GM12864 (cell line): ENCODE data around the gene PTBP1.

Source experiments
- DNase-seq: peaks from one replicate; pipeline ENCODE4 v3.0.0-alpha.2; 2011; ENCODE audit warnings: low read depth
- H3K4me3 ChIP-seq: 2 replicates; pipeline ENCODE4 v1.5.1; 2011; ENCODE audit warnings: mild to moderate bottlenecking, low read depth, low read length, control low read depth
- TF ChIP-seq, protein P1 (sequence below): IDR thresholded peaks from 2 replicates; pipeline ENCODE4 v1.5.1; 2011; ENCODE audit warnings: low read depth, mild to moderate bottlenecking, moderate library complexity, low read length, control low read depth, inconsistent platforms; ENCODE audit errors: missing control alignments

PTBP1 gene

DNA sequence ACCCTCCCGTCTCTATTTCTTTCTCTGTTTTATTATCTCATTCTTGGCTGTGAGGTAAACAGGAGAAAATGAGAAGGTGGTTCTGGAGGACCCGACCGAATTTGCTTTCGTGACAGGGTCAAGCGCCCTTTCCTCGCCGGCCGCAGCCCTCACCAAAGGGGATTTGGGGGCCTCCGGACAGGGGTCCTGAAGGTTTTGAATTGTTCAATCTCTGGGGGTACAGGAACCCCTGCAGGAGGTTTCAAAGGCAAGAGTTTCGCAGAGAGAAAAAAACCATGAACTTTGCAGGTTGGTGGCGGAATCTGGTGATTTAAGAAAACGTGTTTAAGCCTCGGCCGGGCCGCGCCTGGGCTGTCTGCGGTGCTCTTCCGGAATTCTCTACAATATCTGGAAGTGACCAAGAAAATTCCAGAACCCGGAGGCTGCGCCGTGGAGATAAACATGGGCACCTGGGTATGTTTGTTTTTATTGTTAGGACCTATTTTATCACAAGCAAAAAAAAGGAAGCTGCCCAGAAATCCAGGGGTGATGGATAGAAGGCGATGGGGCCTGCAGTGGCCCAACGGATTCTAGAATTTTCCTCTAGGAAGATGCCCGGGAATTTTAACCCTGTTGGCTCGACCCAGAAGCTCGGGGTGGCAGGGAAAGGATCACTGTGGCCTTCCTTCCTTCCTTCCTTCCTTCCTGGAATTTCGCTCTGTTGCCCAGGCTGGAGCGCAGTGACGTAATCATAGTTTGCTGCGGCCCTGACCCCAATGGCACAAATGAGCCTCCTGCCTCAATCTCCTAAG, 14.2 kb upstream of the PTBP1 start:
- no peak overlapping the region for H3K4me3 ChIP-seq
- DNase-seq: no peak
- TF ChIP-seq, protein P1, sequence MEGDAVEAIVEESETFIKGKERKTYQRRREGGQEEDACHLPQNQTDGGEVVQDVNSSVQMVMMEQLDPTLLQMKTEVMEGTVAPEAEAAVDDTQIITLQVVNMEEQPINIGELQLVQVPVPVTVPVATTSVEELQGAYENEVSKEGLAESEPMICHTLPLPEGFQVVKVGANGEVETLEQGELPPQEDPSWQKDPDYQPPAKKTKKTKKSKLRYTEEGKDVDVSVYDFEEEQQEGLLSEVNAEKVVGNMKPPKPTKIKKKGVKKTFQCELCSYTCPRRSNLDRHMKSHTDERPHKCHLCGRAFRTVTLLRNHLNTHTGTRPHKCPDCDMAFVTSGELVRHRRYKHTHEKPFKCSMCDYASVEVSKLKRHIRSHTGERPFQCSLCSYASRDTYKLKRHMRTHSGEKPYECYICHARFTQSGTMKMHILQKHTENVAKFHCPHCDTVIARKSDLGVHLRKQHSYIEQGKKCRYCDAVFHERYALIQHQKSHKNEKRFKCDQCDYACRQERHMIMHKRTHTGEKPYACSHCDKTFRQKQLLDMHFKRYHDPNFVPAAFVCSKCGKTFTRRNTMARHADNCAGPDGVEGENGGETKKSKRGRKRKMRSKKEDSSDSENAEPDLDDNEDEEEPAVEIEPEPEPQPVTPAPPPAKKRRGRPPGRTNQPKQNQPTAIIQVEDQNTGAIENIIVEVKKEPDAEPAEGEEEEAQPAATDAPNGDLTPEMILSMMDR: no peak

DNA sequence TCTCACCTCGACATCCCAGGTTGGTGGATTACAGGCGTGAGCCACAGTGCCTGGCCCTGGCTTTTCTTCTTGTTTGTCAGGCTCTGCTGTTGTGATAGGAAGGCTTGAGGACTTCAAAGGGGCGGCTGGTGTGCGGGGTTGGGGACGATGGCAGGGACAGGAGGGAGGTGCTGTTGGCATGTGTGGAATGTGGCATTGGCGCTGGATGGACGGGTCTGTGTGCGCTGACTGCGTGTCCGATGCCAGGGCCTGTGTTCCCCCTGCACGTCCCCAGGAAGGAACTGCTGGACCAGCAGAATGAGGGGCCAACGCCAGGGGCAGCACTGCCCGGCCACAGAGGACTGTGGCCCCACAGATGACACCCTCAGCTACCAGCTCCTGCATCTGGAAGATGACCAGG, 12.7 kb upstream of the PTBP1 start:
- TF ChIP-seq, protein P1: no peak
- DNase-seq: no peak
- H3K4me3 ChIP-seq: no peak overlapping the region

DNA sequence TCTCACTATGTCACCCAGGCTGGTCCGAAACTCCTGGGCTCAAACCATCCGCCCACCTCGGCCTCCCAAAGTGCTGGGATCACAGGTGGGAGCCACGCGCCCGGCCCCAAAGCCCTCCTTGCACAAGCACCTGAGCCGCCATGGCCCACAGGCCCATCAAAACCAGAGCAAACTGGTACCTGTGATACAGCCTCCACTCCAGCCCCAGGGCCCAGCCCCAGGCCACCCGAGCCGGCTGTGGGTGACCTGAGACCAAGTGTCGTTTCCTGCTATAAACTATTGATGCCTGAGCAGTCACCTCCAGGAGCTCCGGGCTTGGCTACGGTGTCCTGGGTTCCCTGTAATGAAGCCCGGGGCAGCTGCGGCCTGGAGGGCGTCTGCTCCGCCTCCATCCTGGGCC, 9.7 kb upstream of the PTBP1 start:
- TF ChIP-seq, protein P1: no peak
- H3K4me3 ChIP-seq: no peak overlapping the region
- DNase-seq: no peak

DNA sequence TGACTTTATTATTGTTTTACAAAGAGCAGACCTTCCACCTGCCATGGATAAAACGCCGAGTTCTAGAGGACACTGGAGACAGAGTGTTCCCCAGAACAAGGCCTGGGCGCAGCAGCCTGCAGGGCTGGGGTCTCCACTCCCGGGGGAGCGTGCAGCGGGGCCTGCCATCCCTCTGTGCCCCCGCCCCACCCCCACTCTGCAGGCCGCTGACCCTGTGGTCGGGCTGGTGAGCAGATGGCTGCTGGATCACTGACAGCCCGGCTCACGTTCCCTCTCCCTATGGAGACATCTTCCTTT, 8.6 kb upstream of the PTBP1 start:
- TF ChIP-seq, protein P1: no peak
- no peak for DNase-seq
- no peak overlapping the region for H3K4me3 ChIP-seq

DNA sequence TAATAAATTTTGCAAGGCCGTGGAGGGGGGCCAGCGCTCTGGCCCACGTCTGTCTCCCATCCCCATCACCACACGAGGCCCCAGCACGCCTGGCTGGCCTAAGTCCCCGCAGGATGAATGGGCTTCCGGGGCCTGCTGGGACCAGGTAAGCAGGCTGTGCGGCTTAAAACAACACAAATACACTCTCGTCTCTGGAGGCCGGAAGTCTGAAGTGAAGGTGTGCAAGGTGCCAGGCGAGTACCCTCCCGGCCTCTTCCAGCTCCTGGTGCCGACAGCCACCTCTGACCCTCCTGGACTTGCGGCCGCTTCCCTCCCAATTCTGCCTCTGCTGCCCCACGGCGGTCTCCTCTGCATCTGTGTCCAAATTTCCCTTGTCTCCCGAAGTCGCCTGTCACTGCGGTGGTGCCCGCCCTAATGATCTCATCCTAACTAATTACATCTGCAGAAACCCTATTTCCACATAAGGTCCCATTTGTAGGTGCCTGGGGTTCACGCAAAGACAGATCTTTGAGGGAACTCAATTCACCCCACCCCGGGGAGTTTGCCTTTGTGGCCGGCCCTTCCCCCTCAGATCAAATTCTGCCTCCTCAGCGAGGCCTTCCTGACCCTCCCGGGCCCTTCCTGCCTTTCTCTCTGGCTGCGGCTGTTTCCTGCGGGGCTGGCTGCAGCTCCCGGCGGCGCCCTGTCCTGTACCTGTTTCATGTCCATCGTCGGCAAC, 8.1 kb upstream of the PTBP1 start:
- DNase-seq: no peak
- TF ChIP-seq, protein P1: no peak
- H3K4me3 ChIP-seq: no peak overlapping the region

DNA sequence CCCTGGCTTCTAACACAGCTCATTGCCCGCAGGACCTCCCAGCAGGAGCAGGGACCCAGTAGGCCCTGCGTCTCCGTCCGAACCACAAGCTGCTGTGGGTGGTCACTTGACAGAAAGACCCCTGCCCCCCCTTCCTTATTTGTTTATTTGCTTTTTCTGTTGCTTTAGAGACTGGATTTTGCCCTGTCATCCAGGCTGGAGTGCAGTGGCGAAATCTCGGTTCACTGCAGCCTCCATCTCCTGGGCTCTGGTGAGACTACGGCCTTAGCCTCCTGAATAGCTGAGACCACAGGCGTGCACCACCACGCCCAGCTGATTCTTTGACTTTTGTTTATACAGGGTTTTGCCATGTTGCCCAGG, 7.6 kb upstream of the PTBP1 start:
- no peak overlapping the region for H3K4me3 ChIP-seq
- TF ChIP-seq, protein P1: no peak
- no peak for DNase-seq
